Right kidney (tissue), 9 donors: ENCODE results near the gene FAM221A.
"Not testable (repeated sequence)": the region's sequence is repeated elsewhere in the genome, so short reads cannot be mapped to it uniquely, and the experiment has no call there.

Experiments used
- DNase-seq: peaks from one replicate; pipeline ENCODE4 v3.0.0-alpha.2; 2016
- long read RNA-seq, 8 donors: transcript quantifications; one replicate each; lab custom pipeline, GENCODE V29; 2026

Gene FAM221A, protein sequence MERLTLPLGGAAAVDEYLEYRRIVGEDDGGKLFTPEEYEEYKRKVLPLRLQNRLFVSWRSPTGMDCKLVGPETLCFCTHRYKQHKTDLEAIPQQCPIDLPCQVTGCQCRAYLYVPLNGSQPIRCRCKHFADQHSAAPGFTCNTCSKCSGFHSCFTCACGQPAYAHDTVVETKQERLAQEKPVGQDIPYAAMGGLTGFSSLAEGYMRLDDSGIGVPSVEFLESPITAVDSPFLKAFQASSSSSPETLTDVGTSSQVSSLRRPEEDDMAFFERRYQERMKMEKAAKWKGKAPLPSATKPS
- long read RNA-seq, donor 1, partial matches to known transcripts, result 0 of 4 reads
- long read RNA-seq, donor 1, other reads (novel, unspliced or antisense), result 0 of 4 reads
- long read RNA-seq, donor 2, partial matches to known transcripts, result 0 of 3 reads
- long read RNA-seq, donor 2, other reads (novel, unspliced or antisense), result 0 of 3 reads
- long read RNA-seq, donor 3, partial matches to known transcripts, result 0 of 1 reads
- long read RNA-seq, donor 3, other reads (novel, unspliced or antisense), result 0 of 1 reads
- long read RNA-seq, donor 4, partial matches to known transcripts, result 21 of 24 reads
- long read RNA-seq, donor 4, other reads (novel, unspliced or antisense), result 0 of 24 reads
- long read RNA-seq, donor 5, partial matches to known transcripts, result 0 of 8 reads
- long read RNA-seq, donor 5, other reads (novel, unspliced or antisense), result 0 of 8 reads
- long read RNA-seq, donor 6, partial matches to known transcripts, result 5 of 8 reads
- long read RNA-seq, donor 6, other reads (novel, unspliced or antisense), result 0 of 8 reads
- long read RNA-seq, donor 7, partial matches to known transcripts, result 0 of 3 reads
- long read RNA-seq, donor 7, other reads (novel, unspliced or antisense), result 0 of 3 reads
- long read RNA-seq, donor 8, full-length matches to known transcripts, result 4 of 4 reads
- long read RNA-seq, donor 8, partial matches to known transcripts, result 0 of 4 reads
- long read RNA-seq, donor 8, other reads (novel, unspliced or antisense), result 0 of 4 reads

DNA sequence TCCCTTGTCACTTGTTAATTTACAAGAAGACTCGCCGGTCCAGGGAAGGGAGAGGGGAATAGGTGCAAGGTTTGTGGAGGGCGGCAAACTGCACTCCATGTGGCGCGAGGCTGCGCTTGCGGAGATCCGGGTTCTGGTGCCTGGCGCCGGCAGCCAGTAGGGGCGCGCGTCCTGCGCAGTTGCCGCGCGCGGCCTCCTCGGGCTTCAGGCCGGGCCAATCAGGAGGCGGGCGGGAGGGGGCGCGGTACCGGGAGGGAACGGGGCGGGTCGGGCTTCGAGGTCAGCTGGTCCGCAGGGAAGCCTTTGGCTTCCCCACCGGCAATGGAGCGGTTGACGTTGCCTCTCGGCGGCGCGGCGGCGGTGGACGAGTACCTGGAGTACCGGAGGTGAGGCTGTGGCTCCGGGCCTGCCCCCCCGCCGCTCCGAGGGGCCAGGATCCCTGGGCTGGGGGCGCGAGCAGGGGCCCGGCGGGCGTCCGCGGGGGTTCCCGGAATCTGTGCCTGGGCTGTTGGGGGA is at the start of gene FAM221A:
Gene FAM221A (plus strand): TSS at position 302 of the 516 bp plus-strand sequence. CDS start 20 bp downstream, at position 322.
- DNase-seq, result peak; percentile 76

DNA sequence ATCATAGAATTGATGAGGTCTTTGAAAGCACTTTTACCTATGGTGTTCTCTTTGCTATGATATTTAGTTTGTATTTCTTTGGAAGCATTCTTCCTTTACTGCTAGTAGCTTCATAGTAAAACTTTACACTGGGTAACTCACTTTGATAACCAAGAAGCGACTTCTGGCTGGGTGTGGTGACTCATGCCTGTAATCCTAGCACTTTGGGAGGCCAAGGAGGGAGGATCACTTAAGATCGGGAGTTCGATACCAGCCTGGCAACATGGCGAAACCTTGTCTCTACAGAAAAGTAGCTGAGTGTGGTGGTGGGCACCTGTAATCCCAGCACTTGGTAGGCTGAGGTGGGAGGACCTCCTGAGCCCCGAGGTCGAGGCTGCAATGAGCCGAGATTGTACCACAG is 46.6 kb upstream of the FAM221A start:
- no peak for DNase-seq

DNA sequence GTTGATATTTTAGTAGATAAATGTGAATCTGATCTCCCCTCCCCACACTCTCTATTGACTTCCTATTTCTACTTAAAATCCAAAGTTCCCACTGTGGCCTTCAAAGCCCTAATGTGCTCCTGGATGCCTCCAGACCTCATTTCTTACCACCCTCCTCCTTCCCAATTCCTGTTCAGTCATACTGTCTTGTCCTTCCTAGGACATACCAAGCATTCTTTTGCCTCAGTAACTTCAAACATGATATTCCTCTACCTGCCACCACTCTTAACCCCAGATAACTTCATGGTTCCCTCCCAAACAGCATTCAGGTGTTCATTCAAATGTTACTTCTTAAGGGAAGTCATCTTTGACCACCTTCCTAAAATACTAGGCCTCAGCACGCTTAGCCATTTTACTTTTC is 34.2 kb upstream of the FAM221A start:
- no peak for DNase-seq

DNA sequence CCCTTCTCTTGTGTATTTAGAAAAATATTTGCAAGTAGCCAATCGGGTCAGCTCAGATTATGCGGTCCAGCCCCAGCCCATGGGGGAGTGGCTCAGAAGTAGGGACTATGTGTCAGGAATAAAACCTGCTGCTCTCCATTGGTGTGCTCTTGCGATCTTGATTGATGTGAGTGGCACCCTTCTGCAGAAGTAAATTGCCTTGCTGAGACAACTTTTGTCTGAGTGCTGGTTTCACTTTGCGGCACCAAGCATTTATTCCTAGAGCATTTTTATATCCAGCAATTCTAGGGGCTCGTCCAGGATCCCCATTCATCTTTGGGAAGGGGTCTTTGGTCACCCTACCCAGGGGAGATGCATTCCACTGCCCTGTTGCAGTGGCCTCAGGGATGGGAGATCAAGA is 26.1 kb upstream of the FAM221A start:
- DNase-seq, result no peak

DNA sequence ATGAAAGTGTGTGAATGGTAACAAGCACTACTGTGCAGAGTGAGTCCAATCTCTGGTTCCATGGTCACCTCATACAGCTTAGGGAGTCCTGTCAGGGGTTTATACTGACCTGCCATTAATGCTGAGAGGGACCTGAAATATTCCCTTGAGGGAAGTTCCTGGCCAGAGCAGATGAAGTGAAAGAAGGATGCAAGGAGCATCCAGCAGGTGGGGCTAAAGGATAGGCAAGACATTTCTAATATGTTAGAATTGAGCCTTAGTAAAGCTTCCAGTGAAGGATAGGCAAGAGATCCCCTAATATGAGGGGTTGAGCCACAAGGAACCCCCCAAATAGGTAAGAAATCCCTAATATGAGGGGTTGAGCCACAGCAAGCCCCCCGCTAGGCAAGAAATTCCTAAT is 25.5 kb upstream of the FAM221A start:
- no peak for DNase-seq

DNA sequence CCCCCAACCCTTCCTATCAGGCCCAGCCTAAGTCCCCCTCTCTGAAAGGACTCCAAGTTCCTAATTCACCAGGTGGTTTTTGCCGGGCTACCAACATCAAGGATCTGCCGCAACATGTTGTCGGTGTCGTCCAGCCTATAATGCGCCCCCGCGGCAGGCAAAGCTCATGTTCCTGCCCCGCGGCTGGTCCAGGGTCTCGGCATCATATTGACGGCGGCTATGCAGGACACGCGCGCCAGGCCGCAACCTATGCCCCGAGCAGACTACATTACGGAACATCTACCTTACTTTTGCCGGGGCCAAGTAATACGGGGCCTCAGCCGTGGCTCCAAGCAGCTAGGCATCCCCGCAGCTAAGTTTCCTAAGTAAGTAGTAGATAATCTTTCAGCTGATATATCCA is 24.6 kb upstream of the FAM221A start:
- no peak for DNase-seq

DNA sequence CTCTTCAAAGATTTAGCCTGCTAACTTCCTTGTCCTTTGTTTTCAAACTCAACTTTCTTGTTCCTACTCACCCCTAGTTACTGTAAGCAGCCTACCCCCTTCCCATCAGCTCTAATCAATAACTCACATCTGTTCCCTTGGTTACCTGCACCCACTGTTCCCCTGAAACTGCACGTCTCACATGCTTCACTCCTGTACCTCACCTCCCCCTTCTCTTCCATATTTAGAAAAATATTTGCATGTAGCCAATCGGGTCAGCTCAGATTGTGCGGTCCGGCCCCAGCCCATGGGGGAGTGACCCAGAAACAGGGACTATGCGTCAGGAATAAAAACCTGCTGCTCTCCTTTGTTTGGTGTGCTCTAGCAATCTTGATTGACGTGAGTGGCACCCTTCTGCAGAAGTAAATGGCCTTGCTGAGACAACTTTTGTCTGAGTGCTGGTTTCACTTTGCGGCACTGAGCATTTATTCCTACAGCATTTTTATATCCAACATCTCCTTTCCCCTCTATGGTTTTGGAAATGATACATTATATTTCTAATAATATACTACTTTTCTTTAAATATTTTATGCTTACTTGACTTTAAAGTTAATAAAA is 21.1 kb upstream of the FAM221A start:
- DNase-seq, result no peak

DNA sequence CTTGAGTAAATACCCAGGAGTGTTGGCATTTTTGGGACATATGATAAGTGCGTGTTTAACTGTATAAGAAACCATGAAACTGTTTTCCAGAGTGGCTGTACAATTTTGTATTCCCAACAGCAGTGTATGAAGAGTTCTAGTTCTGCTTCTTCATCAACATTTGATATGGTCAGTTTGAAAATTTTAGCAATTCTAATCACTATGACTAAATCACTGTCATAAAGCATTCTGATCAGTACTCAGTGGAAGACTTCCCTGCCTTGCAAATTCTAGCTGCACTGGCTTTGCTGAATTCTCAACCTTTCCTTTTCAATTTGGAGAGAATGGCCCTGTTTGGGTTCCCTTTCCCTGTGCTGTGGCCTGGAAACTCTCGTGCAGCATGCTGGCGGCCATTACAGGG is 18.6 kb upstream of the FAM221A start:
- DNase-seq, result no peak

DNA sequence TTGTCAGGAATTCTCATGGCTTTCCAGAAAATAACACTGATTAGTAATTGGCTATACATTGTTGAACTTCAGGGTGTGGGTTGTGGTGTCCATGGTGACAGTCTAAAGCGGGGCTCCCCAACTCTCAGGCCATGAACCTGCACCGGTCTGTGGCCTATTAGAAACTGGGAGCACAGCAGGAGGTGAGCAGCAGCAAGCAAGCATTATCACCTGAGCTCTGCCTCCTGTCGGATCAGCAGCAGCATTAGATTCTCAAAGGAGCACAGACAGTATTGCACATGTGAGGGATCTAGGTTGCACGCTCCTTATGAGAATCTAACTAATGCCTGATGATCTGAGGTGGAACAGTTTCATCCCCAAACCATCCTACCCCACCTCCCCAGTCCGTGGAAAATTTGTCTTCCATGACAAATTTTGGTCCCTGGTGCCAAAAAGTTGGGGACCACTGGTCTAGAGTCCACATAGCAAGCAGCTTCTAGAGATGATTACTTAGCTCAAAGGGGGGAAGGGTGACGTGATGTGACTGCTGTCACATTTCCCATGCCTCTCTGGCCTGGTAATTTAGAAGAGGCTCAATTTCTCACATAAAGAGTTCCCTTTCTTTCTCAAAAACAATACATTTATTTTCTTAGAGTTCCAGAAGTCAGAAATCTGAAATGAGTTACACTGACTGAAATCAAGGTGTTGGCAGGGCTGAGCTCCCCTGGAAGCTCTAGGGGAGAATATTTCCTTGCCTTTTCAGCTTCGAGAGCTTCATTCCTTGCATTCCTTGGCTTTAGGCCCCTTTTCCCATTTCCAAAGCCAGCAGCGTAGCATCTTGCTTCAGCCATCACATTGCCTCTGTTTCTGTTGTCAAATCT is 17.6 kb upstream of the FAM221A start:
- DNase-seq, result no peak

DNA sequence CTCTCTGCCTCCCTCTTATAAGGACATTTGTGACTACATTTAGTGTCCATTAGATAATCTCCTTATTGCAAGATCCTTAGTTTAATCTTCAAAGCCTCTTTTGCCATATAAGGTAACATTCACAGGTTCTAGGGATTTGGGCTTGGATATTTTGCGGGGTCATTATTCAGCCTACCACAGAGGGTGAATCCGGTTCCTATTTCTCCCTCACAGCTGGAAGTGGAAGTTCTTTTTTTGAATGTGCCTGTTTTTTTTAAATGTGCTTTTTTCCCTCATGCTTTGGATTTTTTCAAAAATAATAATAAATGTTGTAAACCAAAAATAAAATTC is 17.1 kb upstream of the FAM221A start:
- no peak for DNase-seq

DNA sequence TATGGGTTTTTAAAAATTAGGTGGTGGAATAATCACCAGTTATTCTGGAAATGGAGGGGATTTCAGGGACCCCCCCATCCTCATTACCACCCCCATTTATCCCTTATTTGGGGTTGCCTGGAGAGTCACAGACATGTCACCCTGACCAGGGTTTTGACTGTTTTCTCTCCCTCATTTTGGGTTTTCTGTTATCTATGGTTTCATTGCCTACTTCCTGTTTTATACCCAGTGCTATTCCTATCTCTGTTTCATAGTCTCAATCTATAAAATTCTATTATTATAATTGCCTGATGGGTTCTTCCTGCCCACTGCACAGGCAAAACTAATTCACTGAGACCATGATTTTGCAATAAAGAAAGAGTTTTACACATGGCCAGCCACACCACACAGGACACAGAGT is 15.9 kb upstream of the FAM221A start:
- no peak for DNase-seq

DNA sequence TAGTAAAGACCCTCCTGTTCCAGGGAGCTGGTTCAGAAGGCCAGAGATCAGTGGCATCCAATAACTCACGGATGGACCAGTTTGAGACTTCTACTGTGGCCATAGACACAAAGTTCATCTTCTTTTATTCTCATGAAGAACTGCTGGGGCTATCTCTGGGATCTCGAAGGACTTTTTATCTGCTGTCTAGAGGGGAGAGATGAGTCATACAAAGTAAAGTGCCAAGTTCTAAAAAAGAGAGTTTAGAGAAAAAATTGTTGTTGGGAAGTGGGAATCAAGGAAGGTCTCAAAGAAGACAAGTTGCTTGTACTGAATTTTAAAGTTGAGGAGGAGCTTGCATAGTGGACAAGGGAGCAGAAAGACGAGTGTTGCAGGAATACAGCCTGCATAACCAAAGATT is 8.0 kb upstream of the FAM221A start:
- DNase-seq, result no peak

DNA sequence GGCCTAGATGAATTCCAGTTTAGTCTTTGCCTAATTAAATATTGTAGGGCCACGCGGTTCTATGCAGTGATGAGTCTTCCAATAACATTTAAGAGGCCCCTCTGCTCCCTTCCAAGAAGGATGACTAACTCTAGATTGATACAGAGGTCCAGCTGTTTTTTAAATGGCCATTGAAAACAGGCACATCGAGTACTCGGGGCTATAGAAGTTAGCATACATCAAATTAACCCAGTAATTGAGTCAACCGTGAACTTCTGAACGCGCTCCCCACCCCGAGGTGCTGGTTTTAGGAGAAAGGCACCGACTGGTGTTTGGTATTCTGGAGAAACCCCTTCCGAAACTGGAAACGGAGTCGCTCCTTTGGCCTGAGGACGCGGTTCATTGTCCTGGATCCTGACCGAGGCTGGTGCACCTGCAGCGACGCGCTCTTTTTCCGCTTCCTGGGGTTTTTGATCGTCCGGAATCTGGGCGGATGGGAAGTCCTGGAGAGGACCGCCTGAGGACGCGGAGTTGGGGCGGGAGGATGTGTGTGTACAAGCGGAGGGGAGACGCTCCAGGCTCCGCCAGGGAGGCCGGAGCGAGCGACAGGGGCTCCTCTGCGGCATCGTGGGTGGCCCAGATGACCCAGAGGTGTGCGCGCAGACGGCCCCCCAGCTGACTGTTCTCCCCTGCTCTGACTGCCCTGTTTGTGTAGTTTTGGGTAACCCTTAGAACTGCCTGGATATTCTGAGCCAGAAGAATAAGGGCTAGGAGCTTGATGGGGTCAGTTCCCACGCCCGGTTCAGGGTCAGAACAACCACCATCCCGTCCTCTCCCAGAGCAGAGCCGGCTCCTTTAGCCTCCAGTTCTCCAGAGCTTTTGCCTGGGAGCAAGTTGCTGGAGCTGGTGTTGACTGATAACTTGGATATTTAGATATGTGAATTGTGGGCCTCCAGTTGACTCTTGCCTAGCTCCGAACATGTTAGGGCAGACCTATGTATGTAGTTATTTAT is 711 bp downstream of the FAM221A start:
- peak; percentile 77 for DNase-seq

DNA sequence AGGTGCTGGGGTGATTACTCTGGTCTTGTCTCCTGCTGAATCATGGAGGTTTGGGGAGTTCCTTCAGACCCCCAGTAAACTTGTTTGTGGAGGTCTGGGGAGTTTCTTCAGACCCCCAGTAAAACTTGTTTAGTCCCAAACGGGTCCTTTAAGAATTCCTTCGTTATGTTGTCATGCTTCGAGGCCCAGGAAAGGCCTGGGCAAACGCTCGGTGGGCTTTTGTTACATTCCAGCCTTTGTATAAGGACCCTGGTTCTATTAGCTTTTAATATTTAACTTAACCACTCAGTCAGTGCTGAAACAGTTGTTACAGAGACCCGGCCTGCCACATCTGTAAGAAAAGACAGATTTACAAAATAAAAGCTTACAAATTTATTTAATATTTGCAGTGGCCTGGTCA is 4.0 kb downstream of the FAM221A start:
- DNase-seq, result not testable (repeated sequence)

DNA sequence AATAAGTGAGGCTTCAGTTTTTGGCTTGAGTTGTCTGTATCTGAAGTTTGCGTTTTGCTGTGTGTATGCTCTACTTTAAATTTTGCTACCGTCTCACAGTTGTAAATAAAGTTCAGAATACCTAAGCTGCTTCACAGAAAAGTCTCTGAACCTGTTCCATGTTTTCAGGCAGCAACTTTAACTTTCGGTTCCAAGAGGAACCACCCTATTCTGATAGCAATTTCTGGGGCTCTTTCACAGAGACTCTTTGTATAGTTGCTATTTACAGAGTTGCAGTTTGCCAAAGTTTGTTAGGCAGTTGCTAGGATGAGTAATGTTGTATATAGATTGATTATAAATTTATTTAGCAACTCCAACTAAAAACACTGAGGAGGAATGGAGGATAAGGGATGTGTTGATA is 5.7 kb downstream of the FAM221A start:
- DNase-seq, result no peak

DNA sequence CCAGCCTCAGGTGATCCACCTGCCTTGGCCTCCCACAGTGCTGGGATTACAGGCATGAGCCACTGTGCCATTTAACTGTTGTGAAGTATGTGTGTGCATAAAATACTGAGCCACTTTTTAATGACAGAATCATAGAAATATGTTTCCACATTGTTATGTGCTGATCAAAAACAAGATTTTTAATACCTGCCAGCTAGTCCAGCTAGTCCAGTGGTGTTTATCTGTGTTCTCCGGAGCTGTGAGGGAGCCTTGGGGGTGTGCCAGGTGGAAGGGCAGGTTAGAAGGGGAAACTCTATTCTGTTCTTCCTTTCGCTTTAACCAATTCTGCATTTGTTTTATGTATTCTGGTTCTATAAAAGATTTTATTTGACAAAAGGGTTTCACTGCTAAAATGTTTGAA is 7.0 kb downstream of the FAM221A start:
- no peak for DNase-seq

DNA sequence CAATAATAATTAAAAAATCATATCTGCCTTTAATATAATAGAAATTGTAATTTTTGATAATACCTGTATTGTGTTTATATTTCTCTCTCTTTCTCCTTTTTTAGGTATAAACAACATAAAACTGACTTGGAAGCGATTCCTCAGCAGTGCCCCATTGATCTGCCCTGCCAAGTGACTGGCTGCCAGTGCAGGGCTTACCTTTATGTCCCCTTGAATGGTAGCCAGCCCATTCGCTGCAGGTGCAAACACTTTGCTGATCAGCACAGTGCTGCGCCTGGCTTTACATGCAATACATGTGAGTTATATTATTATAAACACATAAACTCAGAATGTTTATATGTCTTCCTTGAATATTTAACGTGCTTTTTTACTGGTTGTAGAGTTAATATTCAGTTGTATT is 9.2 kb downstream of the FAM221A start:
- DNase-seq, result no peak

DNA sequence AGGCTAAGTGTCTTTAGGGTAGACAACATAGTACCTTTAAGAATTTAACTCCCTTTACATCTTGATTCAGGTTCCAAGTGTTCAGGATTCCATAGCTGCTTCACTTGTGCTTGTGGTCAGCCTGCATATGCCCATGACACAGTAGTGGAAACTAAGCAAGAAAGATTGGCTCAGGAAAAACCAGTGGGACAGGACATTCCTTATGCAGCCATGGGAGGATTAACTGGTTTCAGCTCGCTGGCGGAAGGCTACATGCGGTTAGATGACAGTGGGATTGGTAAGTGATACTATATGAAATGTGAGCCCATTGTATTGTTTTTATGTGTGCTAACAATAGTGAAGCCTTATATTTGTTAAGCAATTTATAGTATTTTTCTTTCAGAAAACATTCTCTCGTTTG is 11.3 kb downstream of the FAM221A start:
- no peak for DNase-seq

DNA sequence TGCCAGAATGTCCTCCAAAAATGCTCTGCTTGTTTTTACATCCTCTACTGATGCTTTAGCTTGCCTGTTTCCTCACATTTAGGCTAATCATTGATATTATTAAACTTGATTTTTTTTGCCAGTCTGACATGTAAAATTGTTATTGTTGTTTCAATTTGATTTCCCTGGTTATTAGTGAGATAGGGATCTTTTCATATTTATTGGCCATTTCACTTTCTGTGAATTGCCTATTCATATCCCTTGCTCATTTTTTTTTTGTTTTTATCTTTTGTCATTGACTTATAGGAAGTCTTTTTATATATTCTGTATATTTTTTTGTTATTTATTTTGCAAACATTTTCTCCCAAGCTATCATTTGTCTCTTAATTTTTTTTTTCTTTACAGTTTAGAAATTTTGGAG is 13.2 kb downstream of the FAM221A start:
- DNase-seq, result no peak

DNA sequence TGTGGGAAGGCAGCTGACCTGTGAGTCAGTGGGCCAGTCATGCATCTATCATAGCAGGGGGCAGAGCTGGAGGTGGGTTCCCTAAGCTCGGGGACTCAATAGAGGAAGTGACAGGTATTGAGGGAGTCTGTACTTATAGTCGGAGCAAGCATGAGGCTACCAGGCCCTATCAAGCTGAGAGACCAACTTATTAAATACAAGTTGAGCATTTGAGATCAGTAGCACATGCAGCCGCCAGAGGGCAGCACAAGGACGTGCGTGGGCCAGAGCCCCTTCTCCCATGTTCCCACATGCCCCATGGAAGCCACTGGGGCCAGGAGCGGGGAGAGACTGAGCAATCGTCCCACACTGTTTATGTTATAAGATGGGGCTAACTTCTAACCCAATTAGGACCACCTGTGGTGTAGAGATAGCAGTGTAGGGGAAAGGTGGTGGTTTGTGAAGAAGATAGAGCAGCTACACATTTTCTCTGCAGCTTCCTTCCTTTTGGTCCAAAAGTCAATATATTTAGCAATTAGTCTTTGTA is 17.0 kb downstream of the FAM221A start:
- no peak for DNase-seq
